Activated T-cell treated with anti-CD3 and anti-CD28 coated beads, Interleukin-2, amount 50 U/mL, for 1 hour (primary cell): Measurements from ENCODE around the gene ADGRL3.
"Not testable (repeated sequence)": the region's sequence is repeated elsewhere in the genome, so short reads cannot be mapped to it uniquely, and the experiment has no call there.

Experiments used
- DNase-seq: peaks from one replicate; pipeline ENCODE4 v3.0.0-alpha.2; 2020

Gene ADGRL3

DNA sequence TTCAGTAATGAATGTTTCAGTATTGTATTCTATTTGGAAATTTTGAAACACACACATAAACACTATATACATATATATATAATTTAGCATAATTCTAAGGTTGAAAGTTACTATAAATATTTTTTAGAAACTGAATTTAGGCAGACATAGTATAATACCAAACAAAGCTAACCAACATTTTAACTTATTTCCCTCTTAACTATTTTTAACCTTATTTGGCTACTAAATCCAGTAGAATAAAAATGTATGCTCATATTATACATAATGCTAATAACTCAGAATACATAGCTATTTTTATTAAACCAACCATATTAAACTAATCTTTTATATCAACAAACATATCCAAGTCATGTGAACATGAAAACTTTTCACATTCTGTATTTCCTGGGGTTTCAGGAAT lies 563.6 kb downstream of the ADGRL3 start:
- DNase-seq = no peak

DNA sequence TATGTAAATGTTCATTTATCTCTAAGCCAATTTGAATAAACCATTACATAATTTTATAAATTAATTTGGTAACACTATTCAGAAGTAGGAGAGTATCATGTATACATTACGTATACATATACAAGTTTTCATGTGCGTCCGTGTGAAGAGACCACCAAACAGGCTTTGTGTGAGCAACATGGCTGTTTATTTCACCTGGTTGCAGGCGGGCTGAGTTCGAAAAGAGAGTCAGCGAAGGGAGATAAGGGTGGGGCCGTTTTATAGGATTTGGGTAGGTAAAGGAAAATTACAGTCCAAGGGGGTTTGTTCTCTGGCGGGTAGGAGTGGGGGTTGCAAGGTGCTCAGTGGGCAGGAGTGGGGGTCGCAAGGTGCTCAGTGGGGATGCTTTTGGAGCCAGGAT lies 564.0 kb downstream of the ADGRL3 start:
- not testable (repeated sequence) for DNase-seq

DNA sequence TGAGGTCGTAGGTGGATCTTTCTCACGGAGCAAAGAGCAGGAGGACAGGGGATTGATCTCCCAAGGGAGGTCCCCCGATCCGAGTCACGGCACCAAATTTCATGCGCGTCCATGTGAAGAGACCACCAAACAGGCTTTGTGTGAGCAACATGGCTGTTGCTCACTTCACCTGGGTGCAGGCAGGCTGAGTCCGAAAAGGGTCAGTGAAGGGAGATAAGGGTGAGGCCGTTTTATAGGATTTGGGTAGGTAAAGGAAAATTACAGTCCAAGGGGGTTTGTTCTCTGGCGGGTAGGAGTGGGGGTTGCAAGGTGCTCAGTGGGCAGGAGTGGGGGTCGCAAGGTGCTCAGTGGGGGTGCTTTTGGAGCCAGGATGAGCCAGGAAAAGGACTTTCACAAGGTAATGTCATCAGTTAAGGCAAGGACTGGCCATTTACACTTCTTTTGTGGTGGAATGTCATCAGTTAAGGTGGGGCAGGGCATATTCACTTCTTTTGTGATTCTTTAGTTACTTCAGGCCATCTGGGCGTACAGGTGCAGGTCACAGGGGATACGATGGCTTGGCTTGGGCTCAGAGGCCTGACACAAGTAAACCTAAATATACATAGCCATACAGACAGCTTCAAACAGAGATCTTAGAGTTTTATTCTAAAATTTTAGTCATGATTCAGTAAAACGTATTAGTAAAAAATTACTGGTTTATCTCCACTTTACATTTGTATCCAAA lies 569.5 kb downstream of the ADGRL3 start:
- not testable (repeated sequence) for DNase-seq

DNA sequence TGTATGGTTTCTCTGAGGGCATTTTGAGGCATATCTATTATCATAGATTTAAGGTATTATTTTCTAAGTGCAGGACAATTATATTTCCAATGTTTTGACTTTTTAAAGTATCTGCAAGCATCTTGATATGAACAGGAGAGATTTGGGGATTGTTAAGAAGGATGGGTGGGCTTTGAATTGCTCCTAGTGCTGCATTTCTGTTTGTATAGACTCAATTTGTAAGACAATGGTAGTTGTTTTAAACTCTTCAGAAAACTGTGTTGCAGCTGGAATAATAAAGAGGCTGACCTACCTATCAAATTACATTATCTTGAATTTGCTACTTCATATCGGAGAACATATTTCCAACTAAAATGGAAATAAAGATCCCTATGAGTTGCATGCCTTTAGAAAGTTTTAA lies 570.3 kb downstream of the ADGRL3 start:
- DNase-seq = no peak

DNA sequence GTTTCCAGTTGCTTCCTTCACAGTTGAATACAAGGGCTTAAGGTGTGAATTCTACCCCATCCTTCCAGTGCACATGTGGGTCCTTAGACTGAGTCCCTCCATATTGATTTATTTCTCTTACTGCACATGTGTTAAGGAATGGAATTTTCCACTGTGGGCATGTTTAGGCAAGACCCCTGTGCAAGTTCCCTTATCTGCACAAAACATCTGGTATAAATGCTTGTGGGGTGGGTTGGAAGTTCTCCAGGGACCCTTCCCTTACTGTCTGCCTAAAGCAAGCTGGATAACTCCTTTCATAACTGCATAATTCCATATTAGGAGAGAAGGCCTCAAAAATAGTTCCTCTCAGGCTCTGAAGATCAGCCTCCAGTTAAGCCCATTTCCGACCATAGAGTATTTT lies 570.9 kb downstream of the ADGRL3 start:
- no peak for DNase-seq

DNA sequence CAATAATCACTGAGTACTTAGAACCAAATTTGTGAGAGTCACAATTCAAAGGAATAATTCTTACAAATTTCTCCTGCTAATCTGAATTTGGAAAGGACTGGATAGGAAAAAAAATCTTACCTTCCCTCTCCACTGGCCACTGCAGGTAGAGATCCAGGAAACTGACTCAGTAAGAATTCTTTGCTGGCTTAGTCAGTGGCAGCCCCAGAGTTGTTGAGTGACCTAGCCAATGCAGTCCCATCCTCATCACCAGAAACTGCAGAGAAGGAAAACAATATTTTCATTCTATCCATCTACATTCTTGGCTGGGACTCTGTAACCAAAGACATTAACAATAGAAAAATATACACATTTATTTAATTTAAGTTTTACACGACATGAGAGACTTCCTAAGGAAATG lies 572.0 kb downstream of the ADGRL3 start:
- DNase-seq = no peak

DNA sequence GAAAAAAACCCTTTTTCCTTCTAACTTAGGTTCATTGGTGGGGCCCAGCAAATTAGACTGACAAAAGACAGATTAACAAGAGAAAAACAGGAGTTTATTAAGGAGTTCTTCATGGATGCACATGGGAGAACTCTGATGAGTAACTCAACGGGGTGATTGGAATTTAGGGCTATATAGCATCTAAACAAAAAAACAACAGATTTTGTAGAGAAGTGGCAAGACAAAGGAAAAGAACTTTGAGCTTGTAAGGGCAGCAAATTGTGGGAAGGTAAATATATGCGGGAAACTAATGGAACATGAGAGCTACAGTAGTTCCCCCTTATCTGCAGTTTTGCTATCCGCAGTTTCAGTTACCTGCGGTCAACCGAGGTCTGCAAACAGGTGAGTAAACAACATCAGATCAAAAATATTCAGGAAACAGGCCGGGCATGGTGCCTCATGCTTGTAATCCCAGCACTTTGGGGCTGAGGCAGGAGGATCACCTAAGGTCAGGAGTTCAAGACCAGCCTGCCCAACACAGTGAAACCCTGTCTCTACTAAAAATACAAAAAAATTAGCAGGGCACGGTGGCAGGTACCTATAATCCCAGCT lies 573.6 kb downstream of the ADGRL3 start:
- no peak for DNase-seq

DNA sequence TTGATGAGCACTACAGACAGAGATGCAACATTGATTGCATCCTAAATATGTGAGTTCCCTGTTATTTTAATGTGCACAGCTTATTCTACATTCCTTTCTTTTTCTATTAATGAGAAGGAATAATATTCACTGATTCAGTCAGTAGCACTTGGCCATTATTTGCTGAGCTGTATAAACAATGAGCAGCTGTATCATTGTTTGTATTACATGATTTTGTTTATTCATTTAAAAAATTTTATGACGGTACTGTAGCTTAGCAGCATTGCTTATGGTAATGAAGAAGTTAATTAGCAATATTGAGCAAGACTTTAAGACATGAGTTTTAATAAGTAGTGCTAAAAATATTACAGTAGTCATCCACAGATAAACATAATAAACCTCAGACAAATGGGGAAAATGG lies 582.0 kb downstream of the ADGRL3 start:
- no peak for DNase-seq

DNA sequence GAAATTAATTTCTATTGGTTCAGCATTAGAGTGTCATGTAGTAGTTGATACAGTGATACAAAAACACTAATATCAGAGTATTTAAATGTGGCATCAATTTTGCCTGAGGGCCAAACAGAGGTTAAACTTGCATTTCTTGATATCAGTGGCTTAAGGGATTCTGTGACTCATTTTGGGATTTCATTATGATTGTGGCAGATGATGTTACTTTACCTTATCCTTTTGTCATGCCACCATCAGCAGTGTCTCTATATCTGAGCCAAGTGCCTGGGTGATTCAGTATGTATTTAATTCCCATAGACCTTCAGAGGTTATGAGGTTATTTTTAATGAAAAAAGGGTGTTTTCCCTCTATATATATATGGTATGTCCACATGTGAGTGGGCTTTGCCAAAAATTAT lies 582.9 kb downstream of the ADGRL3 start:
- no peak for DNase-seq

DNA sequence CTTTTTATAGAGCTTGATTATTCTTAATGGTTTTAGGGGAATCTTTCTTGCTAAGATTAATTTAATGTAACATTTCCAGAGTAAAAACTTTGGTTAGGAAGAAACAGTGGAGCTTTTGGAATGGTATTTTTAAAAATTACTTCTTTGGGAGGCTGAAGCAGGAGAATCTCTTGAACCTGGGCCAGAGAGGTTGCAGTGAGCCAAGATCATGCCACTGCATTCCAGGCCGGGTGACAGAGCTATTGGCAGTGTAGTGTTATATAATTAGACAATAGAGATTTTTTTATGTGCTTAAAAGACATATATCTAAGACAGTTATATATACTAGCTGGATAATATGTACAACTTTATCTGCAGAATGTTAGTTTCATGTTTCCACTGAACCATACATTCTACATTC lies 585.6 kb downstream of the ADGRL3 start:
- DNase-seq = no peak

DNA sequence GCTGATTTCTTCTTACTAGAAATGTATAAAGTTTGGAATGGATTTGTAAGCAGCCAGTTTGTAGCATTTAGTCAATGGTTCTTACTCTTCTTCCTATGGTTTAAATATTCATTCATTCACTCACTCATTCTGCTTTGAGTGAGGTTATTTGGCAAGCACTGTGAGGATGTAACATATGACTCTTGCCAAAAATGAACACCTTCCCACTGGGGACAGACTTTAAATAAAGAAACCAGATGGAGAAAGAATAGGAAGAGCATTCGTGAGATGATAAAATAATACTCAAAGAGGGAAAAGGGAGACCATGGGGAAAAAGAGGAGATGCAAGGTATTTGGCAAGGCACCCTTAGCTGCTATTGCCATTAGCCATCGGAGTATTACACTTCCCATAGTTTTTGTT lies 586.1 kb downstream of the ADGRL3 start:
- no peak for DNase-seq

DNA sequence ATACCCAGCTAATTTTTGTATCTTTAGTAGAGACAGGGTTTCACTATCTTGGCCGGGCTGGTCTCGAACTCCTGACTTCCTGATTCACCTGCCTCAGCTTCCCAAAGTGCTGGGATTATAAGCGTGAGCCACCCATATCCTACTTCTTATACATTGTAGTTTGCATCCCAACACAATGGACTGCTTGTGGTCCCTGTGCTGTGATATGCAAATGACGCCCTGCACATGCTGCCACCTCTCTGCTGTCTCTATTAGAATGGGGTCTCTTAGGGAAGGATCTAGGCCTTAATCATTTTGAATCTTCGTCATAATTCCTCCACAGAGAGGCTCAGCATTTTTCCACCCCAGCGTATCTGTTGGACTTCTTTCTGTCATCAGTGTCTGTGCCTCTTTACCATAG lies 595.9 kb downstream of the ADGRL3 start:
- DNase-seq = no peak

DNA sequence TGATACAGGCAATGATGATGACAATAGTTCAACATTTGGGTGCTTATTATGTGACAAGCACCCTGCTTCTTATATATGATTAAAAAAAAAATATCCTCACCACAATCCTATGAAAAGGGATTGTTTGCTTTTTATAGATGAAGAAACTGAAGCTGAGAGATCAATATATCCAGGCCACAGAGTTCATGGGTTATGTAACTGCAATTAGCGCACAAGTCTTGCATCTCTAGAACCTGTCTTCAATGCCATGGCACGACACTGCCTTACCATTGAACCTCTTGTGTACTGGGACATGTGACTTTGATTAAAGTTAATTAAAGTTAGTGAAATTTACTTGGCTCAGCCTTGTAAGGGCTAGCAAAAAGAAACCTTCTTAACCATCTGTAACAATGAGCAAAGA lies 599.7 kb downstream of the ADGRL3 start:
- DNase-seq = no peak

DNA sequence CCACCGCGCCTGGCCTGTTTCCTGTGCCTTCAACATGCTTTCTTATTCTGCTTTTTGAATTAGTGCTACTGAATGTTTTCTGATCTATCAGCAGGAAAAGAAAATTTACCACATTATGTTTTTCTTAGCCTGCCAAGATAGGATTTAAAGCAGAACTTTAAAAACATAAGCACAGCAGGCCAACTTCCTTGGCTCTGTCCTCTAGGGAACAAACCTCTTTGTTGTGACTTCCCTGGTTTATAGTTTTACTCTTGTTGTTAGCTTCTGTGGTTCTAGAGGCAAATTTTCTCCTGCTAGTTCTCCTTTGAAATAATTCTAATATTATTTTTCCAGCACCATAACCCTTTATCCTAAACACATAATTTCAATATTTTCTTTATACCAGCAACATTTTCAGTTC lies 605.1 kb downstream of the ADGRL3 start:
- DNase-seq = no peak

DNA sequence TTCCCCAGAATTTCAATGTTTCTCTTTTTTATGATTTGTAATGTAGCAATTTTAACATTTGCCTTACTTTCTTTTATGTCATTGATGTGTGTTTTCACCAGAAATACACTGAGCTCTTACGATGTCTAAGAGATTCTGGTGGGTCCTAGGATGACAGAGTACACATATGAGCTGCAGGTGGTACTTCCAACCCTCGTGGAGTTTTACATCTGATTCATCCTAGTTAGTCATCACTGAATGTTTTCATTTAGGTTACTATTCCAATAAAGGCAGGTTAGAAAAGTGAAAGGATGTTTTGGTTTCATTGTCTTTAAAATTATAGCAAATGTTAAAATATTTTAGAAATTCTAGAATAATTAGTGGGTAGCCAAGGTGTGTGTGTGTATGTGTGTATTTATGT lies 605.9 kb downstream of the ADGRL3 start:
- no peak for DNase-seq

DNA sequence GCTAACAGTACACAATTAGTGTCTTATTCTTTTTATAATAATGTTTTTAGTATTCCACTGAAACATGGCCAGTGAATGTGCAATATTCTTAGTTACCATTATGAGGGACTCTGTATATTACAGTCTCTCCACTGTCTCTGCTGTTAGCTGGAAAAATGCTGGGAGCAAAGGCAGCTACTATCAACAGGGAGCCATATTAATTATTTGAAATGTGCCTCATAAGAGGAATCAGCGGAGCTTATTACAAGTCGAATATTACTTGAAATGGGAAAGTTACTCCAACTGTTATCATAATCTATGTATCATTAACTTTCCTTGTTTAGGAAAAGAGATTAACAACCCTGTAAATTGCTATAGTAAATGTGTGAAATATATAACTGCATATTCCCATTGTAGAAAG lies 612.0 kb downstream of the ADGRL3 start:
- no peak for DNase-seq

DNA sequence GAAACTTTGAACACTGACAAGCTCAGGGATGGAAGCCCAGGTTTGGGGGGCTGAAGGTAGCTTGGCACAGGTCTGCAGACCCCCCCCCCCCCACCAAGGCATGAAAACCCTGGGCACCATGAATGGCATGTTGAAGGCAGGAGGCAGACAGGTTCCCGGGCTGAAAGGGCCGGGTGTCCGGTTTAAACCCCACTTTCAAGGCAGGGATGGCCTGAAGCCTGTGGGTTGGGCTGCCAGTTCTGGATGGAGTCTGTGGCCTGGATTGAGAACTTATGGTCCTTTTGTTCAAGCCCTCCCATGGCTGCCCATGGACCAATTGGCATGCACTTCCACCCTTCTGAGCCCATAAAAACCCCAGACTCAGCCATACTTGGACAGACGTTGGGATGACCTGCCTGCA lies 616.9 kb downstream of the ADGRL3 start:
- no peak for DNase-seq

DNA sequence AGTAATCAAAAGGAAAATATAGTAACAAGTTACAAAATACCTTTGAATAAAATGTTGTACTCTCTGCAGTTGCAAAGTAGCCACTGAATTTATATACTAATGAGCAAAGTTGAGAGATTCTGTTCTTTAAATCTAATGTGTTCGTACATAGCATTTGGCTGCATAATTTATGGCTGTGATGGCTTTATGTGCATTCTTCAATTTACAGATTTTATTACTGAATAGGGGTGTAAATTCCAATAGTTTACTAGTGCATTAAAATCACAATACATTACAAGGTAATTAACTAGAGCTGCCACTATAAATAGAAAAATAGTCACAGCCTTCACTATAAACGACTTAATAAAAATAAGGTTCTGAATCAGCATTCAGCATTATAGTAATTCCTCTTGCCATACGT lies 620.0 kb downstream of the ADGRL3 start:
- no peak for DNase-seq

DNA sequence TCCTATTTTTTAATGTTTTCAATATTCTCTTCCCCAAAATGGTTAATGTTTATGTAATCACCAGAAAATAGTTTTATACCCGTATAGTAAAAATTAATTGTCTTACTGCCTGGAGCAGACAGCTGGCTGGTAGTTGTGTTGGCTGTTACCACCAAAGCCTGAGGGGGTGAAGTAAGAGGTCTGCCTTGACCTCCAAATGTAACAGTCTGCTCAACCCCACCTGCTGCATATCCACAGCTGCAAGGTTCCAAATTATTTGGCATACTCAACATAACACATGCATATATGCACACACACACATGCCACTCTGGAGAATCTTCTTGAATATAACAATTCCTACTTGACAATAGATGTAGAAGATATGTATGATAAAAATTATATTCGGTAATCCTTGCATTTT lies 624.3 kb downstream of the ADGRL3 start:
- no peak for DNase-seq

DNA sequence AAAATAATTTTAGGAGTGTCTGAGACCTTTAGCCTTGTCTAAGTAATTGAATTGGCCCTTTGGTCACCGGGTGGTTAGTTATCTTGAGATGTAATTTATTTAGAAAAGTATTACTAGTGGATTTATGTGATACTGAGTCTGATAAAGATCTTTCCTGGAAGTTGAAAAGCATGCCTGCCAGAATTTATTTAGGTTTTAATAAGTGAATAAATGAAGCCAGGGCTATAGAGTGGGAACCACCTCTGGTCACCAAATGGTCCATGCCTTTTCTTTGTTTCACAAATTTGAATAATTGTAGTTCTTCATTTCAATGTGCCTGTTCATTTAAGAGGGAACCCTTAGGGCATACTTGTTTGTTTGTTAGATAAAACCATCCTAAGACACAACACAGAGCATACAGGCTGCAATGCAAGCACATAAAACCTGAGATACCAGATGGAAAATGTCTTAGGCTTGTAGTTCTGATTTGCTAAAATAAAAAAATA lies 627.8 kb downstream of the ADGRL3 start:
- no peak for DNase-seq

DNA sequence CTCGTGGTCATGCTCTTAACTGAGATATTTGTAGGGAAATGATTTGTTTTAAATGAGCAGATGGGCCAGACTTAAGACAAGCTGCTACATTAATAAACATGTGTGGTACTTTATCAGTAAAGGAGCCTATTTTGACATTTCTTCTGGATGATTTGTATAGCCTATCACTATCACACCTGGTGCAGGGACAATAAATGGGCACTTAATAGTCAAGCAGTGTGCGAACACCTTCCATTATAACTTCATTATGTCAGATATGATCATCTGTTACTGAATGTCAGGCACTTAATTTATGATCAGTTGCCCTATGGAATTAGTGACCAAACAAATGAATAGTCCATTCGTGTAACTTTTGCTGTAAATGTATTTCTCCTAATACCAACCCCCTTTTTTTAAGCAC lies 628.8 kb downstream of the ADGRL3 start:
- no peak for DNase-seq

DNA sequence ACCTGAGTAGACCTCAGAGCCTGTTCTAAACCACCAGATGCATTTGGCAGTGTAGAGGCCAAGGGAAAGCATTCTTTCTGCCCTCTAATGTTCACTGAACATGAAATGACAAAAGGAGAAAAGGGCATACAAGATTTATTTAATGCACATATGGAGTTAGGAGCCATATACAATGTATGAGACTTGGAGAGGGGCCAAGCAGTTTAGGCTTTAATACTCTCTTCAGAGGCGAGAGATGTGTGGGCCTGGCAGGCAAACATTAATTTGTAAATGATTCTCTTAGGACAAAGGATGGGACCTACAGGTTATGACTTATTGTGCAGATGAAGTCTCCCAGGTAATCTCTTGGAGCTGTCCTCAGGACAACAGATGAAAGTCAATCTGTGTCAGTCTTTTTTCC lies 631.9 kb downstream of the ADGRL3 start:
- DNase-seq = no peak

DNA sequence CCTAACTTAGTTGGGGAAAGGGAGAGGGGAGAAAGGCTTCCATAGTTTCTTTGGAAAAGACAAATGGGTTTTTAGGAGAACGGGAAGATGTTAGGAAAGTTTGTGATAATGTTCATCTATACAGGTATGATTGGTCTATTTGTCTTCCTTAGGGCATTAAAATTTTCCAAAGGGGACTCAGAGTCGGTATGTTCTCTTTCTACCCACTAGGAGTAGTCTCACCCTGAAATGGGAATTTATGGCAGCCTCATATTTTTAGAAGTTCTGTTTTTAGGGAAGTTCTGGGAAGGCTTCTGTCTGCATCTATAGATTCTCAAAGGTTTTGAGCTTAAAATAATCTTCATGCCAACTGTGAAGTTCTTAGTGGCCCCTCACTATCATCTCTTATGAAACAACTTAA lies 637.3 kb downstream of the ADGRL3 start:
- DNase-seq = no peak

DNA sequence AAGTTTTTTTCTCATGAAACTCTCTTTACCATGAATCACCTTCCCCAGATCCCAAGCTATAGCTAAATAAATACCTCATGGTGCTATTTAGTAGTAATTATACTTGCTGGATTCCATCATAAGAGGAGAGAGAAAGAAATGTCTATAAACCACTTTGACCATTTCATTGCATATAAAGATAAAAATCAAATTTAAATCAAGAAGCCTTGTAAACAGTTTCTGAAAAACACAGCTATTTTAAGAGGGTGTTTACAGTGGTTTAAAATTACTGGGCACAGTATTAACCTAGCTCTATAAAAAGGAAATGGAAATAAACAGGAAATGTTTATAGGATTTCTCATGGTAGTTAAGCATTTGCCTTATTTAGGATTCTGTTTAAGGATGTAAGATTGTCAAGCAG lies 637.9 kb downstream of the ADGRL3 start:
- DNase-seq = no peak

DNA sequence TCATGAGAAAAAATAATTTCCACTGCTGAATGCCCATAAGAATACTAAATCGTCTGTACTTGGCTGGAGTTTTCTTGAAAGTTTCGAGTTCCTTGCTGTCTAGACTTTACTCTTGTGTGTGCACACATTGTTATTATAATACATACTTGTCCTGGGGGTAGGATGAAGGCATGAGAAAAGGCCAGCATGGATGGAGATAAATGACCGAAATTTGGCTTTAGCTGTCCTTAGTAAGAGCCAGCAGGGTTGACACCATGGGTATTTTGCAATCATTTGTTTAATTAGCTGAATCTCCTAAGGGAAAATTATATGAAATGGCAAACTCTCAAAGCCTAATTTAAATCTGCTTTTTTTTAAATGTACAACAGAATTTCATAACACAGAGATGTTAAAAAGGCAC lies 641.6 kb downstream of the ADGRL3 start:
- DNase-seq = no peak
